Parathyroid adenoma (tissue), 2 donors: Measurements from ENCODE around the gene METTL5.

Source experiments
- H2AFZ ChIP-seq: fragments of 300-600 bp; sonication (generic); one replicate; pipeline ENCODE4 v1.7.0; 2017; ENCODE audit warnings: antibody characterized with exemption, mild to moderate bottlenecking
- H3K27ac ChIP-seq: fragments of 300-600 bp; sonication (generic); one replicate; pipeline ENCODE4 v1.7.0; 2017
- H3K27me3 ChIP-seq: fragments of 300-600 bp; sonication (generic); one replicate; pipeline ENCODE4 v1.7.0; 2017; ENCODE audit warnings: low read length; ENCODE audit not compliant: control insufficient read depth, insufficient read depth
- H3K36me3 ChIP-seq: fragments of 300-600 bp; sonication (generic); one replicate; pipeline ENCODE4 v1.7.0; 2017; ENCODE audit warnings: low read length; ENCODE audit not compliant: control insufficient read depth, insufficient read depth
- H3K4me1 ChIP-seq: fragments of 300-600 bp; sonication (generic); one replicate; pipeline ENCODE4 v1.7.0; 2017; ENCODE audit warnings: control low read depth
- H3K4me2 ChIP-seq: fragments of 300-600 bp; sonication (generic); one replicate; pipeline ENCODE4 v1.7.0; 2017; ENCODE audit warnings: low read length
- H3K4me3 ChIP-seq: fragments of 300-600 bp; sonication (generic); one replicate; pipeline ENCODE4 v1.7.0; 2017; ENCODE audit warnings: low read depth, low read length
- H3K79me2 ChIP-seq: fragments of 300-600 bp; sonication (generic); one replicate; pipeline ENCODE4 v1.7.0; 2017; ENCODE audit warnings: control low read depth
- H3K9ac ChIP-seq: fragments of 300-600 bp; sonication (generic); one replicate; pipeline ENCODE4 v1.7.0; 2017; ENCODE audit warnings: mild to moderate bottlenecking
- H3K9me3 ChIP-seq: fragments of 300-600 bp; sonication (generic); one replicate; pipeline ENCODE4 v1.7.0; 2017; ENCODE audit warnings: low read length; ENCODE audit not compliant: control insufficient read depth
- TF ChIP-seq, protein P1 (sequence below): fragments of 300-600 bp; sonication (generic); IDR thresholded peaks from one replicate; pipeline ENCODE4 v1.7.0; 2017; ENCODE audit warnings: antibody characterized with exemption, mild to moderate bottlenecking
- donor health status: primary hyperparathyroidism.

METTL5 gene

DNA sequence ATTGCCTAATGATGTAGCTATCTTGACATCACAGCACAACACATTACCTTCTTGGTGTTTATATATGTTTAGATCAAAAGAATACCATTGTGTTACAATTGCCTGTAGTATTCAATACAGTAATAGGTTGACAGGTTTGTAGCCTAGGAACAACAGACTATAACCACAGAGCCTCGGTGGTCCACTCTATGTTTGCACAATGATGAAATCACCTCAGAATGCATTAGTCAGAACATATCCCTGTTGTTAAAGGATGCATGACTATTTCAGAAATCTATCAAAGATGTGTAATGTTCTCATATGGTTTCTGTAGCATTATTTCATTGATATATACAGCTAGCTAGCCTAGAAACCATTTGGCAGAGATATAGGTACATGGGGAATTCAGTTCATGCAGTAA lies 8.9 kb downstream of the METTL5 start:
- no peaks in the 10 kb centered on the region for H3K36me3 ChIP-seq
- TF ChIP-seq, protein P1, sequence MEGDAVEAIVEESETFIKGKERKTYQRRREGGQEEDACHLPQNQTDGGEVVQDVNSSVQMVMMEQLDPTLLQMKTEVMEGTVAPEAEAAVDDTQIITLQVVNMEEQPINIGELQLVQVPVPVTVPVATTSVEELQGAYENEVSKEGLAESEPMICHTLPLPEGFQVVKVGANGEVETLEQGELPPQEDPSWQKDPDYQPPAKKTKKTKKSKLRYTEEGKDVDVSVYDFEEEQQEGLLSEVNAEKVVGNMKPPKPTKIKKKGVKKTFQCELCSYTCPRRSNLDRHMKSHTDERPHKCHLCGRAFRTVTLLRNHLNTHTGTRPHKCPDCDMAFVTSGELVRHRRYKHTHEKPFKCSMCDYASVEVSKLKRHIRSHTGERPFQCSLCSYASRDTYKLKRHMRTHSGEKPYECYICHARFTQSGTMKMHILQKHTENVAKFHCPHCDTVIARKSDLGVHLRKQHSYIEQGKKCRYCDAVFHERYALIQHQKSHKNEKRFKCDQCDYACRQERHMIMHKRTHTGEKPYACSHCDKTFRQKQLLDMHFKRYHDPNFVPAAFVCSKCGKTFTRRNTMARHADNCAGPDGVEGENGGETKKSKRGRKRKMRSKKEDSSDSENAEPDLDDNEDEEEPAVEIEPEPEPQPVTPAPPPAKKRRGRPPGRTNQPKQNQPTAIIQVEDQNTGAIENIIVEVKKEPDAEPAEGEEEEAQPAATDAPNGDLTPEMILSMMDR: no peak

DNA sequence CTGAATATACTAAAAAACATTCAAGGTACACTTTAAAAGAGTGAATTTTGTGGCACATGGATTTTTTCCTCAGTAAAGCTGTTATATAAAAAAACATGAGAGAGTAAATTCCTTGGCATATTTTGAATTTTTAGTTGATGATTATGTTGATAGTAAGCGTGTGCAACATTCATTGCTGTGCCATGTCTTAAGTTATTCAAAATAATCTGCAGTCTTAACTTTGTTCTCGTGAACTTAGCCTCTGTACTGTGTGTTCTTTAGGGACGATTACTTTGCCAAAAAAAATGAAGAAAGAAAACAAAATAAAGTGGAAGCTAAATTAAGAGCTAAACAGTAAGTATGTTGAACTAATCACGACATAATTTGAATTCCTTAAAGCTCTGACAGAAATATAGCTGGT lies 16.5 kb downstream of the METTL5 start:
- Histone ChIP-seq H3K4me2 (no peak overlapping the region), H3K27ac (no peak overlapping the region), H3K9me3 (no peaks in the 10 kb centered on the region), H2AFZ (no peak overlapping the region), H3K79me2 (no peaks in the 10 kb centered on the region), H3K9ac (no peak overlapping the region), H3K27me3 (no peaks in the 10 kb centered on the region), H3K4me1 (no peaks in the 10 kb centered on the region), H3K4me3 (no peak overlapping the region), H3K36me3 (no peaks in the 10 kb centered on the region)
- TF ChIP-seq, protein P1: no peak

More for the DNA sequence above, 8.9 kb downstream of the METTL5 start:
- Histone ChIP-seq H2AFZ (no peak overlapping the region), H3K79me2 (no peaks in the 10 kb centered on the region), H3K4me3 (no peak overlapping the region), H3K27me3 (no peaks in the 10 kb centered on the region), H3K4me1 (no peaks in the 10 kb centered on the region), H3K9ac (no peak overlapping the region), H3K9me3 (no peaks in the 10 kb centered on the region), H3K4me2 (no peak overlapping the region), H3K27ac (no peak overlapping the region)

DNA sequence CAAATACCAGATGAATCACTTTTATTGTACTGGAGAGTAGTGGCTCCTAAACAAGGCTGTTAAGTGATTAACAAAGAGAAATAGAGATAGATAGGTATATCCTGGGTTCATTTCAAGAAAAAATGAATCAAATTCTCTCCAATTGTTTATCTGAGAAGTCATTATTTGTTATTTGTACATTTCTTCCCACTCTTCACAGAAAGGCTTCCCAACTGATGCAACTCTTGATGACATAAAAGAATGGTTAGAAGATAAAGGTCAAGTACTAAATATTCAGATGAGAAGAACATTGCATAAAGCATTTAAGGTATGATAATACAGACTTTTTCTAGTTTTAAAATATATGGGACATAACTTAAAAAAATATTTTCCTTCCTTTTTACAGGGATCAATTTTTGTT lies 18.1 kb downstream of the METTL5 start:
- Histone ChIP-seq H3K4me3 (no peak overlapping the region), H3K4me2 (no peak overlapping the region), H3K27ac (no peak overlapping the region), H2AFZ (no peak overlapping the region), H3K9ac (no peak overlapping the region), H3K36me3 (no peaks in the 10 kb centered on the region), H3K9me3 (no peaks in the 10 kb centered on the region), H3K4me1 (no peaks in the 10 kb centered on the region), H3K79me2 (no peaks in the 10 kb centered on the region), H3K27me3 (no peaks in the 10 kb centered on the region)
- TF ChIP-seq, protein P1: no peak

DNA sequence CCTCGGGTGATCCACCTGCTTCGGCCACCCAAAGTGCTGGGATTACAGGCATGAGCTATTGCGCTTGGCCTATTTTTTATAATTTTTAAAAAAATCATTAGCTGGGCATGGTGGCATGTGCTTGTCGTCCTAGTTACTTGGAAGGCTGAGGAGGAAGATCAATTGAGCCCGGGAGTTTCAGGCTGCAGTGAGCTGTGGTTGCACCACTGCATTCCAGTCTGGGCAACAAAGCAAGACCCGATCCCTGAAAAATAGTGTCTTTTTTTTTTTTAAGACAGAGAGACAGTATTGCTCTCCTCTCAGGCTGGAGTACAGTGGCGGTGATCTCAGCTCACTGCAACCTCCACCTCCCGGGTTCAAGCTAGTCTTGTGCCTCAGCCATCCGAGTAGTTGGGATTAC lies 21.2 kb downstream of the METTL5 start:
- no peak overlapping the region for H2AFZ ChIP-seq

More for the DNA sequence above, 21.2 kb downstream of the METTL5 start:
- TF ChIP-seq, protein P1: no peak
- Histone ChIP-seq H3K27ac (no peak overlapping the region), H3K79me2 (peaks cover 6% of the 10 kb centered on the region), H3K4me2 (no peak overlapping the region), H3K9ac (no peak overlapping the region), H3K36me3 (no peaks in the 10 kb centered on the region), H3K4me1 (peaks cover 3% of the 10 kb centered on the region), H3K27me3 (no peaks in the 10 kb centered on the region), H3K9me3 (no peaks in the 10 kb centered on the region), H3K4me3 (no peak overlapping the region)
